OCI-LY3 (cell line): Measurements from ENCODE around the gene ZDHHC14.

Experiments used
- EZH2phosphoT487 ChIP-seq: fragments of 200-600 bp; shearing (Covaris generic); IDR thresholded peaks from 2 replicates; pipeline ENCODE4 v1.6.1; 2018; ENCODE audit warnings: antibody characterized with exemption, mixed run types, low read depth
- TF ChIP-seq, protein P1 (sequence below): fragments of 200-600, 300-600 bp; sonication (generic); IDR thresholded peaks from 2 replicates; pipeline ENCODE4 v1.5.1; 2014; ENCODE audit warnings: antibody characterized with exemption, low read length, low read depth

DNA sequence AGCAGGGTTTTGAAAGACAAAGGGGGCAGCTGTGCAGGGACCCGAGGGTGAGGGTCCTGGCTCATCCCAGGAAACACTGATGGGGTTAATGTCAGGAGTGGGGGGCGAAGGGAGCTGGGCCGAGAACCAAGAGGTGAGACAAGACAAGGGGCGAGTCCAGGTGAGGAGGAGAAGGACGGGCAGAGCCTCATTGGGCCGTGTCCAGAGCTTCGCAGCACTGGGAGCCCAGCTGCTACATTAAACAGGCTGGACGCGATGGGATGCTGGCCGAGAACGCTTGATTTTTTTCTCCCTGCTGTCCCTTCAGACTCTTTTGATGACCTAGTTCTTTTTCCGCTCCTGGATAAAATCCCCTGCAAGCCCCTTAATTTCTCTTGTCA, 269.3 kb downstream of the ZDHHC14 start:
- TF ChIP-seq, protein P1, sequence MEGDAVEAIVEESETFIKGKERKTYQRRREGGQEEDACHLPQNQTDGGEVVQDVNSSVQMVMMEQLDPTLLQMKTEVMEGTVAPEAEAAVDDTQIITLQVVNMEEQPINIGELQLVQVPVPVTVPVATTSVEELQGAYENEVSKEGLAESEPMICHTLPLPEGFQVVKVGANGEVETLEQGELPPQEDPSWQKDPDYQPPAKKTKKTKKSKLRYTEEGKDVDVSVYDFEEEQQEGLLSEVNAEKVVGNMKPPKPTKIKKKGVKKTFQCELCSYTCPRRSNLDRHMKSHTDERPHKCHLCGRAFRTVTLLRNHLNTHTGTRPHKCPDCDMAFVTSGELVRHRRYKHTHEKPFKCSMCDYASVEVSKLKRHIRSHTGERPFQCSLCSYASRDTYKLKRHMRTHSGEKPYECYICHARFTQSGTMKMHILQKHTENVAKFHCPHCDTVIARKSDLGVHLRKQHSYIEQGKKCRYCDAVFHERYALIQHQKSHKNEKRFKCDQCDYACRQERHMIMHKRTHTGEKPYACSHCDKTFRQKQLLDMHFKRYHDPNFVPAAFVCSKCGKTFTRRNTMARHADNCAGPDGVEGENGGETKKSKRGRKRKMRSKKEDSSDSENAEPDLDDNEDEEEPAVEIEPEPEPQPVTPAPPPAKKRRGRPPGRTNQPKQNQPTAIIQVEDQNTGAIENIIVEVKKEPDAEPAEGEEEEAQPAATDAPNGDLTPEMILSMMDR, result no peak
- TF ChIP-seq EZH2phosphoT487, result no peak
